HepG2 (cell line): Measurements from ENCODE around the gene PLSCR3. TPM values are rescaled to one million over a fixed set of nuclear protein-coding genes. Genes with fewer than 3 reads are reported as not detected.

Experiments used
- ATAD3A ChIP-seq: sonication (generic); formaldehyde crosslinking; IDR thresholded peaks from 2 replicates; pipeline ENCODE4 v1.4.0; 2020; ENCODE audit warnings: missing genetic modification reagents
- ESRRA ChIP-seq: sonication (generic); formaldehyde crosslinking; IDR thresholded peaks from 2 replicates; pipeline ENCODE4 v1.5.1; 2020; ENCODE audit warnings: mild to moderate bottlenecking, low read depth, missing genetic modification reagents
- GATAD1 ChIP-seq: IDR thresholded peaks from 2 replicates; pipeline ENCODE4 v1.6.1; 2016; ENCODE audit warnings: missing genetic modification reagents, missing compliant biosample characterization
- GATAD2A ChIP-seq: IDR thresholded peaks from 2 replicates; pipeline ENCODE4 v1.6.1; 2016
- HNF4A ChIP-seq: sonication (generic); formaldehyde crosslinking; IDR thresholded peaks from 2 replicates; pipeline ENCODE4 v1.4.0; 2020; ENCODE audit warnings: missing genetic modification reagents
- HNRNPK ChIP-seq: fragments of 200-400 bp; formaldehyde crosslinking; IDR thresholded peaks from 2 replicates; pipeline ENCODE4 v1.6.1; 2018; ENCODE audit warnings: low read length, low read depth, moderate library complexity, mild to moderate bottlenecking; ENCODE audit not compliant: poor library complexity, severe bottlenecking
- KAT8 ChIP-seq: IDR thresholded peaks from 2 replicates; pipeline ENCODE4 v1.6.1; 2016; ENCODE audit warnings: missing genetic modification reagents, missing compliant biosample characterization
- KDM2A ChIP-seq: sonication (generic); formaldehyde crosslinking; IDR thresholded peaks from 2 replicates; pipeline ENCODE4 v1.4.0; 2020; ENCODE audit warnings: low read depth, missing genetic modification reagents, borderline replicate concordance
- MAX ChIP-seq: IDR thresholded peaks from 2 replicates; pipeline ENCODE4 v1.6.1; 2012; ENCODE audit warnings: inconsistent platforms
- MED8 ChIP-seq: sonication (generic); formaldehyde crosslinking; IDR thresholded peaks from 2 replicates; pipeline ENCODE4 v1.8.1; 2023; ENCODE audit warnings: mild to moderate bottlenecking, missing genetic modification reagents; ENCODE audit not compliant: insufficient replicate concordance
- MLLT10 ChIP-seq: sonication (generic); formaldehyde crosslinking; IDR thresholded peaks from 2 replicates; pipeline ENCODE4 v1.4.0; 2020; ENCODE audit warnings: missing genetic modification reagents
- NCOA5 ChIP-seq: sonication (generic); formaldehyde crosslinking; IDR thresholded peaks from 2 replicates; pipeline ENCODE4 v1.4.0; 2020; ENCODE audit warnings: missing genetic modification reagents
- POLR2AphosphoS5 ChIP-seq: IDR thresholded peaks from 2 replicates; pipeline ENCODE4 v1.6.1; 2012; ENCODE audit warnings: low read depth, low read length
- POLR2G ChIP-seq: fragments of 200-400 bp; formaldehyde crosslinking; IDR thresholded peaks from 2 replicates; pipeline ENCODE4 v1.6.1; 2018; ENCODE audit warnings: mild to moderate bottlenecking, low read depth, low read length, moderate library complexity
- SALL2 ChIP-seq: sonication (generic); formaldehyde crosslinking; IDR thresholded peaks from 2 replicates; pipeline ENCODE4 v1.8.1; 2023; ENCODE audit warnings: mild to moderate bottlenecking, missing genetic modification reagents, inconsistent platforms
- SIN3A ChIP-seq: IDR thresholded peaks from 2 replicates; pipeline ENCODE4 v1.6.1; 2011; ENCODE audit warnings: low read depth, mild to moderate bottlenecking, control low read depth, low read length, borderline replicate concordance
- SMARCC2 ChIP-seq: fragments of 450-650 bp; IDR thresholded peaks from 2 replicates; pipeline ENCODE4 v1.6.1; 2017; ENCODE audit warnings: antibody characterized with exemption, mild to moderate bottlenecking
- SRY ChIP-seq: sonication (generic); formaldehyde crosslinking; IDR thresholded peaks from 2 replicates; pipeline ENCODE4 v1.8.0; 2022; ENCODE audit warnings: mild to moderate bottlenecking, missing genetic modification reagents
- THAP8 ChIP-seq: sonication (generic); formaldehyde crosslinking; IDR thresholded peaks from 2 replicates; pipeline ENCODE4 v1.5.1; 2020; ENCODE audit warnings: missing genetic modification reagents, mild to moderate bottlenecking, borderline replicate concordance
- YEATS2 ChIP-seq: sonication (generic); formaldehyde crosslinking; IDR thresholded peaks from 2 replicates; pipeline ENCODE4 v1.4.0; 2020; ENCODE audit warnings: missing genetic modification reagents, borderline replicate concordance
- ZBTB44 ChIP-seq: sonication (generic); formaldehyde crosslinking; IDR thresholded peaks from 2 replicates; pipeline ENCODE4 v1.4.0; 2020; ENCODE audit warnings: missing genetic modification reagents
- ZMYM2 ChIP-seq: sonication (generic); formaldehyde crosslinking; IDR thresholded peaks from 2 replicates; pipeline ENCODE4 v1.8.0; 2022; ENCODE audit warnings: mild to moderate bottlenecking, missing genetic modification reagents
- ZNF101 ChIP-seq: sonication (generic); formaldehyde crosslinking; IDR thresholded peaks from 2 replicates; pipeline ENCODE4 v1.4.0; 2020; ENCODE audit warnings: mild to moderate bottlenecking, low read depth, missing genetic modification reagents, borderline replicate concordance
- ZNF331 ChIP-seq: sonication (generic); formaldehyde crosslinking; IDR thresholded peaks from 2 replicates; pipeline ENCODE4 v1.4.0; 2020; ENCODE audit warnings: missing genetic modification reagents
- ZNF350 ChIP-seq: sonication (generic); formaldehyde crosslinking; IDR thresholded peaks from 2 replicates; pipeline ENCODE4 v1.4.0; 2020; ENCODE audit warnings: mild to moderate bottlenecking, low read depth, missing genetic modification reagents, borderline replicate concordance
- ZNF382 ChIP-seq: sonication (generic); formaldehyde crosslinking; IDR thresholded peaks from 2 replicates; pipeline ENCODE4 v1.5.0; 2020; ENCODE audit warnings: missing genetic modification reagents, mild to moderate bottlenecking, borderline replicate concordance
- ZNF503 ChIP-seq: sonication (generic); formaldehyde crosslinking; IDR thresholded peaks from 2 replicates; pipeline ENCODE4 v1.4.0; 2020; ENCODE audit warnings: missing genetic modification reagents
- ZNF543 ChIP-seq: sonication (generic); formaldehyde crosslinking; IDR thresholded peaks from 2 replicates; pipeline ENCODE4 v1.4.0; 2020; ENCODE audit warnings: mild to moderate bottlenecking, missing genetic modification reagents
- polyA plus RNA-seq, 8 experiments: library from polyadenylated mRNA; depleted of rRNA in 3 of 8; stranded (reverse) in 7 of 8; unstranded in 1 of 8; fragments of >200 nt; fragmentation: Illumina TruSeq in 4 of 8; extraction: Trizol in 4 of 8; gene quantifications; 2 replicates each; pipeline versions ENCODE4 v1.2.1 to v1.2.3, GENCODE V29; 2011 to 2016; ENCODE audit warnings: low read depth in 4 of 8, missing spikeins in 1 of 8, mixed read lengths in 1 of 8; ENCODE audit not compliant: insufficient read depth in 1 of 8
- total RNA-seq, 5 experiments: library from RNA; depleted of rRNA; stranded (reverse); fragments of >200 nt; fragmentation: Illumina TruSeq; extraction: Trizol; gene quantifications; 2 replicates each; pipeline ENCODE4 v1.2.3, GENCODE V29; 2016; ENCODE audit warnings: low read depth in 1 of 5

The PLSCR3 gene
- total and polyA plus RNA-seq, 2 of the 13 experiments (the other 11 are each of a cell fraction or from before 2014, with no cell fraction given) = 5.6 to 6.2 TPM

GRCh38 chr17:7393613-7394451 is 493 bp downstream of the PLSCR3 start (continued):
- TF ChIP-seq ZMYM2 (CRISPR knock-in tag) (no peak), HNRNPK (no peak), ZNF543 (CRISPR knock-in tag) (peak; percentile 22), POLR2G (no peak), POLR2AphosphoS5 (no peak), MED8 (CRISPR knock-in tag) (no peak), ZNF331 (CRISPR knock-in tag) (no peak), NCOA5 (CRISPR knock-in tag) (no peak), YEATS2 (CRISPR knock-in tag) (0 out of 2 replicates have a peak, but pooled peaks have one; percentile 2), SMARCC2 (no peak), ATAD3A (no peak), MLLT10 (no peak), ZNF101 (no peak), THAP8 (CRISPR knock-in tag) (no peak), ZNF382 (CRISPR knock-in tag) (no peak), GATAD2A (CRISPR knock-in tag) (no peak), ZNF503 (no peak), KAT8 (CRISPR knock-in tag) (no peak), ZBTB44 (CRISPR knock-in tag) (no peak), SIN3A (no peak), KDM2A (CRISPR knock-in tag) (0 out of 2 replicates have a peak, but pooled peaks have one; percentile 32), SRY (CRISPR knock-in tag) (no peak), HNF4A (CRISPR knock-in tag) (no peak), ZNF350 (CRISPR knock-in tag) (no peak), SALL2 (CRISPR knock-in tag) (no peak), MAX (no peak), GATAD1 (no peak), ESRRA (CRISPR knock-in tag) (no peak)
